NB4 (cell line): ENCODE results near the gene IQCN.
A peak's percentile ranks its signal among the peaks of the same experiment; 100 is the strongest.

Source experiments
- DNase-seq: peaks from one replicate; pipeline ENCODE4 v3.0.0; 2010; ENCODE audit warnings: low read depth
- H3K4me3 ChIP-seq: one replicate; pipeline ENCODE4 v1.5.1; 2011; ENCODE audit warnings: mild to moderate bottlenecking, low read depth, low read length, moderate library complexity
- MYC ChIP-seq: IDR thresholded peaks from 2 replicates; pipeline ENCODE4 v1.6.1; 2011; ENCODE audit warnings: low read depth, low read length
- POLR2A ChIP-seq: IDR thresholded peaks from 2 replicates; pipeline ENCODE4 v1.6.1; 2011; ENCODE audit warnings: mild to moderate bottlenecking; ENCODE audit not compliant: insufficient read length; ENCODE audit errors: extremely low read depth
- TF ChIP-seq, protein P1 (sequence below): IDR thresholded peaks from one replicate; pipeline ENCODE4 v1.5.1; 2012; ENCODE audit warnings: low read depth, low read length
- TF ChIP-seq, protein P2 (sequence below): IDR thresholded peaks from 2 replicates; pipeline ENCODE4 v1.6.1; 2011; ENCODE audit warnings: low read depth, low read length

The IQCN gene

DNA sequence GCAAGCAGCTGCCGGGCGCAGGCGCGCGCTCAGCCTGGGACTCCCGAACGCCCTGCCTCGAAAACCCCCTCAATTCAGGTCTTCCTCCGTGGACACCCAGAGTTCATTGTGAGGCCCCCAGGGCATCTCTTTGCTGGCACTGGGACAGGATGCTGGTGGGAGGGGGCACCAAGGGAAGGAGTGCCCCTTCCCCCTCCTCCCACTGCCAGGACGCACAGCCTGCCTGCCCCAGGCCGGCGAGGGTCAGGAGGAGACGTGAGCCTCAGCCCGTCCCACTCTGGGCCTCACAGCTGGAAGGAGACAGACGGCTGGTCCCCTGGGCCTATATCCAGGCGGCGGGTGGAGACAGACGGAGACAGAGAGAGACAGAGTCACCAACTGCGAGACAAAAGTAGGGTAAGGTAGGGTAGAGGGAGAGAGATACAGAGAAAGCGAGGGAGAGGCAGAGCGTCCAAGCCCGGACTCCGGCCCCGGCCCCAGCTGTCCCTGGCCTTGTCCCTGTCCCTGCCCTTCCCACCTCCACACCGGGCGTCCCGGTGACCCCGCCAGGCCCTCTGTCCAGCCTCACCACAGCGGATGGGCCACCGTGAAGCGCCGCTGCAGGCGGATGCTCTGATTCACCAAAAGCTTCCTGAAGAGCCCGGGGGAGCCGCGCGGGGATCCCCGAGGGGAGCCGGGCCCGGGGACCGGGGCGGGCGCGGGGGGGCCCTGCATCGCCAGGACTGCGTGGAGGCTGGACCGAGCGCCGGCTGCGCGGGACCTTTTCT, 48.4 kb downstream of the IQCN start, which contains the start of gene PDE4C:
Gene PDE4C, minus strand, starts transcription at position 737 of the 767 bp plus-strand sequence. Its CDS starts 23 bp downstream, at position 714.
- TF ChIP-seq, protein P1, sequence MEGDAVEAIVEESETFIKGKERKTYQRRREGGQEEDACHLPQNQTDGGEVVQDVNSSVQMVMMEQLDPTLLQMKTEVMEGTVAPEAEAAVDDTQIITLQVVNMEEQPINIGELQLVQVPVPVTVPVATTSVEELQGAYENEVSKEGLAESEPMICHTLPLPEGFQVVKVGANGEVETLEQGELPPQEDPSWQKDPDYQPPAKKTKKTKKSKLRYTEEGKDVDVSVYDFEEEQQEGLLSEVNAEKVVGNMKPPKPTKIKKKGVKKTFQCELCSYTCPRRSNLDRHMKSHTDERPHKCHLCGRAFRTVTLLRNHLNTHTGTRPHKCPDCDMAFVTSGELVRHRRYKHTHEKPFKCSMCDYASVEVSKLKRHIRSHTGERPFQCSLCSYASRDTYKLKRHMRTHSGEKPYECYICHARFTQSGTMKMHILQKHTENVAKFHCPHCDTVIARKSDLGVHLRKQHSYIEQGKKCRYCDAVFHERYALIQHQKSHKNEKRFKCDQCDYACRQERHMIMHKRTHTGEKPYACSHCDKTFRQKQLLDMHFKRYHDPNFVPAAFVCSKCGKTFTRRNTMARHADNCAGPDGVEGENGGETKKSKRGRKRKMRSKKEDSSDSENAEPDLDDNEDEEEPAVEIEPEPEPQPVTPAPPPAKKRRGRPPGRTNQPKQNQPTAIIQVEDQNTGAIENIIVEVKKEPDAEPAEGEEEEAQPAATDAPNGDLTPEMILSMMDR = no peak
- TF ChIP-seq, protein P2, sequence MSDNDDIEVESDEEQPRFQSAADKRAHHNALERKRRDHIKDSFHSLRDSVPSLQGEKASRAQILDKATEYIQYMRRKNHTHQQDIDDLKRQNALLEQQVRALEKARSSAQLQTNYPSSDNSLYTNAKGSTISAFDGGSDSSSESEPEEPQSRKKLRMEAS = no peak
- TF ChIP-seq POLR2A (no peak), MYC (no peak)
- no peak for DNase-seq
- H3K4me3 ChIP-seq = no peak within 1 kb of the TSS

DNA sequence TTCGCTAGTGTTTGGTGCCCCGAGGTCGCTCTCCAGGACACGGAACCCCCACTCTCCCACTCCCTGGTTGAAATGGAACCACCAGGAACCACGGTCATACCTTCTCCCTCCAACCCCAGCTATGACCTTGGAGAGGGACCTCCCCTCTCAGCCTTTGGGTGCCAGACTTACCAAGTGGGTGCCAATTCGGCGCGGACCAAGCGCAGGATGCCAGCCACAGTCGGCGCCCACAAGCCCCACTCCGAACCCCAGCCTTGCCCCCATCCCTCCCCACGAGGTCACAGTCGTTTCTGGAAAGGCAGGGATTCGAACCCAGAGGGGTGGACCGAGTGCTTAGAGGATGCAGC, 48.9 kb downstream of the IQCN start:
- no peak overlapping the region for H3K4me3 ChIP-seq
- DNase-seq = no peak
- TF ChIP-seq MYC (no peak), POLR2A (no peak)
- TF ChIP-seq, protein P2 = no peak
- TF ChIP-seq, protein P1 = no peak

DNA sequence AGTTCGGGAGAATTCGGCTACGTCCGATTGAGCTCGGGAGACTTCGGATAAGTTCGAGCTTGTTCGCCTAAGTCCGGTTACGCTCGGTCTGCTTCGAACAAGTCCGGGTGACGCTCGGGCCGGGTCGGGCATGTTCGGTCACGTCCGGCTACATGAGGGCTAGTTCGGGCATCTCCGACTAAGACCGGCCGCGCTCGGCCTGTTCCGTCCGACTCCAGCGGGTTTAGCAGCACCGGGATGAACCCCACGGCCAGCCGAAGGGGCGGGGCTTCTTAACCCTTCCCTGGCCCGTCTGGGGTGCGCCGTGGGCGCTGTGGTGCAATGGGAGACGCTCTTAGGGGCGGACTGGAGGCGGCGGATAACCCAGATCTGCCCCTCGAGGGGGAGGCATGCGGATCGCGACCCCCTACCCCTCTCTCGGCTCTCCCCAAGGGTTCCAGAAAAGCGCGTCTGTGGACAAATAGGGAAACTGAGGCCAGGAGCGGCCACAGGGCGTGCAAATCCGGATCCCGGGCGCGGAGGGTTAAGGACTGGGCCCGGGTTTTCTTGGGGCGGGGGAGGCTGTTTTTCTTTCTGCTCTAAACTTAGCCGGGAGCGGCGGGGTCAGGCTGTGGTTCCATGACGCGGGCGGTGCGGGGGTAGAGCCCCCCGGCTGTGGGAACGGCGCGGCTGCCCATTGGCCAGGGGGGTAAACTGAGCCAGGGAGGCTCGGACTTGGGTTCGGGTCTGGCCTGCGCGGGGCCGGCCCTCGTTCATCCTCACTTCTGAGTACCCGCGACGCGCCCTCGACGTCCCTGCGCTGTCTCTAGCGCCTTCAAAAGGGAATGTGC, 49.5 kb downstream of the IQCN start:
- DNase-seq = no peak
- TF ChIP-seq MYC = no peak
- TF ChIP-seq, protein P2 = no peak
- no peak for TF ChIP-seq POLR2A
- TF ChIP-seq, protein P1 = no peak
- H3K4me3 ChIP-seq = no peak overlapping the region

DNA sequence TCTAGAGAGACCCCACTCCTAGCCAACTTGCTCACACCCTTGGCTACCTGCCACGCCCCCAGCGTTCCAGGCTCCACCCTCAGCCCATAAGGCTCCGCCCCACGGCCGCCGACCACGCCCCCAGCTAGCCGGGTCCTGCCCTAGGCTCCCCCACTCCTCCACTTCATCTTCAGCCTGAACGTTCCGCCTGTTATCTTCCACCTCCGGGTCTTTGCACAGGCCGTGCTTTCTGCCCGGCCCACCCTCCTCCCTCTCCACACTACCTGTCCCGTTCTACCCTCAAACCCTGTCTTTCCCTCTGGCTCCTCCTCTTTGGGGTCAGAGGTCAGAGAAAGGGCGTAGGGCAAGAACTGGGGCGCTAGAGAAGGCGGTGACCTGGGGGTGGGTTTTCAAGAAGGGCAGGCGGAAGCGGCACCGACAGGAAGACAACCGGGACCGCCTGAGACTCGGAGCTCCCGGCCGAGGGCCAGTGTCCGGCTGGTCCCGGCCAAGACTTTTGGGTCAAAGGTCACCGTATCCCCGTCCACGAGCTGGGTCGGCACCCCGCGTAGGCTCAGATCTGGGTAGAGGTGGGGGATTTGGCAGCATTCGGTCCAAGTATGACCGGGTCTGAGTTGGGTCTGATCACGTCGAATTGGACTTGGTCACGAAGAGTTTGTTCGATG, 50.3 kb downstream of the IQCN start:
- no peak for DNase-seq
- no peak for TF ChIP-seq MYC
- TF ChIP-seq, protein P2 = no peak
- no peak for TF ChIP-seq POLR2A
- TF ChIP-seq, protein P1 = no peak
- no peak overlapping the region for H3K4me3 ChIP-seq

DNA sequence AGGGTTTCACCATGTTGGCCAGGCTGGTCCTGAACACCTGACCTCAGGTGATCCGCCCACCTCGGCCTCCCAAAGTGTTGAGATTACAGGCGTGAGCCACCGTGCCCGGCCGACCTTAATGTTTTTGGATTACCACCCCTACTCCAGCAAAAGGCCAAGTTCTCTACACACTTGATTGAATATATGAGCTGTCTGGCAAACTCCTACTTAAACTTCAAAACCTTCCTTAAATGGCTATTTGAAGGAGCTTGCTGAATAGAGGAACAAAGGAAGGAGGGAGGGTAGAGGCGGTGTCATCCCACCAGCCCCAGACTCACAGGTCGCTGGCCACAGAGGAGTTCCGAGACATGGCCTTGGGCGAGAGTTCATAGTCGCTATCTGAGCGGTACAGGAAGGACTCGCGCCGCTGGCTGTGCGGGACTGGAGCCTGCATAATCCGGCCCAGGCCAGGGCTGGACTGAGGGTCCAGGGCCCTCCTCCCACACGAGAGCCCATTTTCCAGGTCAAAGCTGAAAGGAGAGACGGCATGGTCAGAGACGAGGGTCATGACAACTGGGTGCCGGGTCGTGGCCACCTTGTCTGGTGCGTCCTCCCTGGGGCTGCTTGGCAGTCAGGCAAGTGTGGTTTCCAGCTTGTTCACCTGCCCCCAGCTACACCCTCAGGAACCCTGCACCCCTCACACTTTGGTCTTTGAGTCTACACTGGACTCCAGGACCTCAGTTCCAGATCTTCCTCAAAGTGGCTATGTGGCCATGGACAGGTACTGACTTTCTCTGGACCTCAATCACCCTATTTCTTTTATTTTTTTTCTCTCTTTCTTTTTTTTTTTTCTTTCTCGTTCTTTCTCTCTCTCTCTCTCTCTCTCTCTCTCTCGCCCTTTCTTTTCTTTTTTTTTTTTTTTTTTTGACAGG, 52.2 kb downstream of the IQCN start:
- DNase-seq = peak; percentile 30
- TF ChIP-seq, protein P2 = no peak
- H3K4me3 ChIP-seq = no peak overlapping the region
